ENCODE measurements around the gene PRRC2A.
A peak's percentile ranks its signal among the peaks of the same experiment; 100 is the strongest.

DNA sequence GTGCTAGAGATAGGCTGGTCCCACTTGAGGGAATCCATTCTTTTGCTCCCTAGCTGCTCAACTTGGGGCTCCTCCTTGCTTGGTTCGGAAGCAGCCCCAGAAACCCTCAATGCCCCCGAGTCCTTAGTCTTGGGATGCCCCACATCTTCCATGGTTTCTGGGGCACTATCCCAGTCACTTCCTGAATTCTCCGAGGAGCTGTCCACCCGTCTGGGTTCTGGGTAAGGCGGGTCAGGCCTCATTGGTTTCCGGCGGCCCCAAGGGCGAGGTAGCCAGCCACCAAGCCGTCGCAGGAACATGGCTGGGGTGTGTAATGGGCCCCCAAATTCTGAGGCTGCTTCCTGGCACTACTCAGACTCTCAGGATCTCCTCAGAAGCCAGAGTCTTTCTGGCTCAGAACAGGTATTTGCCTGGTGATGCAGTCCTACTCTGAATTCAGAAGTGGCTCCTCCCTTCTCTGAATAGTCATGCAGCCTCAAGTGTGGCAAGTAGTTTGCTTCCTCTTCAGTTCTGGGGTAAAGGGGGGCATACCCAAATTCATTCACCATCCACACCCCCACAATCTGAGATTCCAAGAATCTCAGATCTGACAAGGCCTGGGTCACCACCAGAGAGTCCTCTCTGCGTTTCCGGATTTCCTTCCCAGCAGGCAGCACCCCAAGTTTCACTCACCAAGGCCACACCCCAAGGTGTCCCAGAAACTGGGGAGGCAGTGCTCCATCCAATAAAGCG lies 39.3 kb downstream of the PRRC2A start:
- TF ChIP-seq ZSCAN23 (tag by site-specific recombination; IDR thresholded peaks at IDR 0.05) (no peak), ATF2 (tag by site-specific recombination; IDR thresholded peaks at IDR 0.05; ENCODE audit: low read depth) (no peak), ZNF558 (tag by site-specific recombination; IDR thresholded peaks at IDR 0.05) (no peak), CTCF (tag by site-specific recombination; IDR thresholded peaks at IDR 0.05) (no peak), ZNF561 (tag by site-specific recombination; IDR thresholded peaks at IDR 0.05; ENCODE audit: borderline replicate concordance) (no peak), ZNF274 (IDR thresholded peaks at IDR 0.05; ENCODE audit: low read length) (no peak), ZNF274 (tag by site-specific recombination; IDR thresholded peaks at IDR 0.05; ENCODE audit: borderline replicate concordance) (no peak), ZNF654 (tag by site-specific recombination; IDR thresholded peaks at IDR 0.05; ENCODE audit: low read depth) (no peak), ZNF133 (tag by site-specific recombination; IDR thresholded peaks at IDR 0.05) (no peak), ZNF623 (tag by site-specific recombination; IDR thresholded peaks at IDR 0.05) (no peak), ZNF426 (tag by site-specific recombination; IDR thresholded peaks at IDR 0.05) (no peak), TCF7L2 (IDR thresholded peaks at IDR 0.05; ENCODE audit: borderline replicate concordance, low read depth, low read length) (no peak), REST (tag by site-specific recombination; IDR thresholded peaks at IDR 0.05) (peak; percentile 91), ZNF596 (tag by site-specific recombination; IDR thresholded peaks at IDR 0.05) (no peak)
